Activated T-helper 1 cell treated with anti-CD3 and anti-CD28 coated beads, Interleukin-12 subunit alpha, Interleukin-12 subunit beta, Interleukin-2, Interleukin-4 antibody, amounts not matched to agents 30 ng/mL and 10 ng/mL and 1 ng/mL, durations not matched to agents 14 hours and 24 hours and 36 hours (primary cell): ENCODE results near the gene PUS10. TPM values are rescaled to one million over a fixed set of nuclear protein-coding genes. Genes with fewer than 3 reads are reported as not detected.
"Not testable (repeated sequence)": the region's sequence is repeated elsewhere in the genome, so short reads cannot be mapped to it uniquely, and the experiment has no call there.

ENCODE experiments used
- DNase-seq: peaks from one replicate; pipeline ENCODE4 v3.0.0; 2021; ENCODE audit warnings: low spot score
- H3K27ac Mint-ChIP-seq: one replicate; pipeline ENCODE4 v1.8.0; 2021; ENCODE audit warnings: mild to moderate bottlenecking, mixed read lengths
- H3K27me3 Mint-ChIP-seq: one replicate; pipeline ENCODE4 v1.8.0; 2022; ENCODE audit warnings: mild to moderate bottlenecking, moderate library complexity, mixed read lengths; ENCODE audit not compliant: insufficient read depth
- H3K36me3 Mint-ChIP-seq: one replicate; pipeline ENCODE4 v1.8.0; 2021; ENCODE audit warnings: low read depth, mixed read lengths
- H3K4me1 Mint-ChIP-seq: one replicate; pipeline ENCODE4 v1.8.0; 2021; ENCODE audit warnings: low read depth, mixed read lengths
- H3K4me3 Mint-ChIP-seq: one replicate; pipeline ENCODE4 v1.8.0; 2021; ENCODE audit warnings: mild to moderate bottlenecking, moderate library complexity, mixed read lengths
- H3K9me3 Mint-ChIP-seq: one replicate; pipeline ENCODE4 v1.8.0; 2021; ENCODE audit warnings: mixed read lengths
- intact Hi-C: fragments of 100-400 bp; cut with micrococcal nuclease; formaldehyde crosslinking; loops from one replicate; pipeline ENCODE4 v1.15.1; 2024
- total RNA-seq: library from RNA; stranded (reverse); gene quantifications from 2 replicates; pipeline ENCODE4 v1.2.3, GENCODE V29; 2022

The PUS10 gene
- total RNA-seq, 1 donor from 2014 or later = 5.9 TPM

GRCh38 chr2:60934165-60934722, 83.8 kb downstream of the PUS10 start:
- H3K36me3 Mint-ChIP-seq = peaks cover 58% of the 10 kb centered on the region
- no peak overlapping the region for H3K4me3 Mint-ChIP-seq
- intact Hi-C loops = loop anchor here (10.0 kb wide), 1 partner anchor 951 kb away; the partner anchor contains the start of gene CCT4
- no peak for DNase-seq
- H3K9me3 Mint-ChIP-seq = no peaks in the 10 kb centered on the region
- H3K27ac Mint-ChIP-seq = no peak overlapping the region
- no peaks in the 10 kb centered on the region for H3K27me3 Mint-ChIP-seq
- H3K4me1 Mint-ChIP-seq = peaks cover 17% of the 10 kb centered on the region

GRCh38 chr2:60932954-60933353, 85.1 kb downstream of the PUS10 start:
- Mint-ChIP-seq H3K36me3 (peaks cover 46% of the 10 kb centered on the region), H3K4me1 (peaks cover 12% of the 10 kb centered on the region), H3K27ac (peak overlapping the region; percentile 3), H3K9me3 (no peaks in the 10 kb centered on the region), H3K4me3 (no peak overlapping the region), H3K27me3 (no peaks in the 10 kb centered on the region)
- intact Hi-C loops = loop anchor here (10.0 kb wide), 1 partner anchor 952 kb away; the partner anchor contains the start of gene CCT4
- no peak for DNase-seq

- intact Hi-C loops = loop anchor here (10.0 kb wide), 1 partner anchor 953 kb away; the partner anchor contains the start of gene CCT4
- DNase-seq, H3K27me3 Mint-ChIP-seq, H3K9me3 Mint-ChIP-seq, H3K27ac Mint-ChIP-seq, H3K4me3 Mint-ChIP-seq: not testable (repeated sequence)
- Mint-ChIP-seq H3K4me1 (peaks cover 14% of the 10 kb centered on the region), H3K36me3 (peaks cover 47% of the 10 kb centered on the region)
Measured at GRCh38 chr2:60932061-60932460, 86.0 kb downstream of the PUS10 start.

- Mint-ChIP-seq H3K27me3 (no peaks in the 10 kb centered on the region), H3K4me3 (no peak overlapping the region), H3K4me1 (peaks cover 17% of the 10 kb centered on the region), H3K27ac (no peak overlapping the region), H3K9me3 (no peaks in the 10 kb centered on the region), H3K36me3 (peaks cover 43% of the 10 kb centered on the region)
- DNase-seq = no peak
- intact Hi-C loops = no loop called here
Measured at GRCh38 chr2:60926741-60927552, 91.1 kb downstream of the PUS10 start.

- Mint-ChIP-seq H3K36me3 (peaks cover 43% of the 10 kb centered on the region), H3K9me3 (no peaks in the 10 kb centered on the region), H3K27ac (no peak overlapping the region), H3K4me1 (peaks cover 17% of the 10 kb centered on the region), H3K27me3 (no peaks in the 10 kb centered on the region), H3K4me3 (no peak overlapping the region)
- intact Hi-C loops = no loop called here
- no peak for DNase-seq
Measured at GRCh38 chr2:60925994-60926740, 91.9 kb downstream of the PUS10 start.

GRCh38 chr2:60907329-60907728, 110.7 kb downstream of the PUS10 start:
- DNase-seq = no peak
- intact Hi-C loops = loop anchor here (2.0 kb wide), 1 partner anchor 15 kb away; no protein-coding TSS in a partner anchor
- Mint-ChIP-seq H3K36me3 (peaks cover 35% of the 10 kb centered on the region), H3K4me1 (peaks cover 12% of the 10 kb centered on the region), H3K27me3 (no peaks in the 10 kb centered on the region), H3K27ac (no peak overlapping the region), H3K4me3 (no peak overlapping the region), H3K9me3 (no peaks in the 10 kb centered on the region)

GRCh38 chr2:60906395-60906794, 111.7 kb downstream of the PUS10 start:
- no peak for DNase-seq
- H3K27ac Mint-ChIP-seq = peak overlapping the region; percentile 51
- no peak overlapping the region for H3K4me3 Mint-ChIP-seq
- peaks cover 12% of the 10 kb centered on the region for H3K4me1 Mint-ChIP-seq
- H3K36me3 Mint-ChIP-seq = peaks cover 40% of the 10 kb centered on the region
- H3K9me3 Mint-ChIP-seq = no peaks in the 10 kb centered on the region
- no peaks in the 10 kb centered on the region for H3K27me3 Mint-ChIP-seq
- intact Hi-C loops = loop anchor here (2.0 kb wide), 1 partner anchor 16 kb away; no protein-coding TSS in a partner anchor

- intact Hi-C loops = loop anchor here (2.0 kb wide), 1 partner anchor 17 kb away; no protein-coding TSS in a partner anchor
- H3K9me3 Mint-ChIP-seq, H3K27me3 Mint-ChIP-seq, H3K4me3 Mint-ChIP-seq, DNase-seq: not testable (repeated sequence)
- peak overlapping the region; percentile 51 for H3K27ac Mint-ChIP-seq
- H3K36me3 Mint-ChIP-seq = peaks cover 42% of the 10 kb centered on the region
- peaks cover 12% of the 10 kb centered on the region for H3K4me1 Mint-ChIP-seq
Measured at GRCh38 chr2:60905867-60906266, 112.2 kb downstream of the PUS10 start.

- Mint-ChIP-seq H3K27ac (peak overlapping the region; percentile 55), H3K4me1 (peaks cover 40% of the 10 kb centered on the region), H3K4me3 (peak overlapping the region; percentile 11), H3K36me3 (peaks cover 60% of the 10 kb centered on the region)
- not testable (repeated sequence) for H3K9me3 Mint-ChIP-seq, H3K27me3 Mint-ChIP-seq, DNase-seq
- intact Hi-C loops = loop anchor here (2.0 kb wide), 1 partner anchor 14 kb away; no protein-coding TSS in a partner anchor
Measured at GRCh38 chr2:60901296-60901695, 116.8 kb downstream of the PUS10 start.

- H3K4me3 Mint-ChIP-seq = peak overlapping the region; percentile 54
- H3K4me1 Mint-ChIP-seq = peaks cover 32% of the 10 kb centered on the region
- H3K9me3 Mint-ChIP-seq = no peaks in the 10 kb centered on the region
- H3K27ac Mint-ChIP-seq = peak overlapping the region; percentile 95
- no peak for DNase-seq
- intact Hi-C loops = loop anchor here (1.0 to 2.0 kb wide), 9 partner anchors 9 to 117 kb away; partner anchors contain the start of genes PEX13 and REL
- H3K27me3 Mint-ChIP-seq = peaks cover 2% of the 10 kb centered on the region
- peaks cover 56% of the 10 kb centered on the region for H3K36me3 Mint-ChIP-seq
Measured at GRCh38 chr2:60899892-60900249, 118.2 kb downstream of the PUS10 start.

GRCh38 chr2:60899230-60899891, 118.7 kb downstream of the PUS10 start:
- H3K27ac Mint-ChIP-seq = peak overlapping the region; percentile 95
- peaks cover 35% of the 10 kb centered on the region for H3K4me1 Mint-ChIP-seq
- intact Hi-C loops = loop anchor here (1.0 to 2.0 kb wide), 8 partner anchors 8 to 117 kb away; partner anchors contain the start of genes PEX13 and REL
- peak overlapping the region; percentile 54 for H3K4me3 Mint-ChIP-seq
- no peak for DNase-seq
- H3K27me3 Mint-ChIP-seq = peaks cover 2% of the 10 kb centered on the region
- H3K9me3 Mint-ChIP-seq = no peaks in the 10 kb centered on the region
- peaks cover 60% of the 10 kb centered on the region for H3K36me3 Mint-ChIP-seq

GRCh38 chr2:60898567-60898966, 119.5 kb downstream of the PUS10 start:
- H3K27me3 Mint-ChIP-seq = peaks cover 2% of the 10 kb centered on the region
- peak overlapping the region; percentile 47 for H3K4me3 Mint-ChIP-seq
- intact Hi-C loops = loop anchor here (2.0 kb wide), 2 partner anchors 100 to 118 kb away; partner anchors contain the start of gene PEX13
- DNase-seq = no peak
- H3K27ac Mint-ChIP-seq = peak overlapping the region; percentile 95
- H3K9me3 Mint-ChIP-seq = no peaks in the 10 kb centered on the region
- peaks cover 67% of the 10 kb centered on the region for H3K36me3 Mint-ChIP-seq
- H3K4me1 Mint-ChIP-seq = peaks cover 41% of the 10 kb centered on the region
